ENCODE results near the gene SND1. TPM values are rescaled to one million over a fixed set of nuclear protein-coding genes. Genes with fewer than 3 reads are reported as not detected.

SND1 gene
- total and polyA plus RNA-seq, 2 of the 4 experiments (the other 2 are of a cell fraction) = 154 to 294 TPM

- H2BK20ac ChIP-seq (ENCODE audit: low read depth, low read length) = no peak overlapping the region
- no peak overlapping the region for H2AK5ac ChIP-seq (ENCODE audit: low read depth, low read length)
- no peak overlapping the region for H3K14ac ChIP-seq (replicated peaks; ENCODE audit: low read depth, low read length)
- H4K20me1 ChIP-seq (ENCODE audit: insufficient read depth, low read length) = peaks cover 82% of the 10 kb centered on the region
- H2AFZ ChIP-seq (replicated peaks; ENCODE audit: low read length, poor library complexity) = no peak overlapping the region
- TF ChIP-seq POLR2A (IDR thresholded peaks at IDR 0.05; ENCODE audit: low read depth, low read length) = no peak
- no peak for TF ChIP-seq ELK1 (IDR thresholded peaks at IDR 0.05; ENCODE audit: borderline replicate concordance, low read depth, low read length)
- no peak for TF ChIP-seq RCOR1 (IDR thresholded peaks at IDR 0.05; ENCODE audit: insufficient replicate concordance, low read length)
- TF ChIP-seq MXI1 (IDR thresholded peaks at IDR 0.05; ENCODE audit: borderline replicate concordance, low read depth, low read length) = no peak
- TF ChIP-seq MAFK (IDR thresholded peaks at IDR 0.05; ENCODE audit: low read depth, low read length) = no peak
- TF ChIP-seq FOS (IDR thresholded peaks at IDR 0.05; ENCODE audit: low read depth, low read length) = no peak
- TF ChIP-seq SMC3 (IDR thresholded peaks at IDR 0.05; ENCODE audit: low read depth, low read length) = no peak
- no peak overlapping the region for H2BK120ac ChIP-seq (ENCODE audit: low read depth, low read length)
- H4K91ac ChIP-seq (ENCODE audit: insufficient read depth, low read depth, low read length) = no peak overlapping the region
- H4K5ac ChIP-seq (ENCODE audit: low read depth, low read length) = no peak overlapping the region
- H3K4me1 ChIP-seq (ENCODE audit: control insufficient read depth, insufficient read depth, low read length) = peaks cover 21% of the 10 kb centered on the region
- H3K23ac ChIP-seq (ENCODE audit: low read depth, low read length) = no peak overlapping the region
- BruUV-seq (replicated peaks) = no TSS peak
- H3K56ac ChIP-seq (ENCODE audit: extremely low read depth, insufficient read depth, low read length) = no peak overlapping the region
- no peak overlapping the region for H4K8ac ChIP-seq (ENCODE audit: low read depth in 2 of 2, low read length in 2 of 2)
- H3K9ac ChIP-seq (ENCODE audit: low read depth, low read length) = no peak overlapping the region
- no peaks in the 10 kb centered on the region for H3K36me3 ChIP-seq (ENCODE audit: control insufficient read depth, insufficient read depth, low read length)
- in situ Hi-C loops (cut with MboI; ENCODE audit: low sequenced_read_pairs) (no loop called here), intact Hi-C loops (cut with micrococcal nuclease) (no loop called here), dilution Hi-C loops (cut with HindIII; ENCODE audit: low sequenced_read_pairs, unreplicated experiment) (no loop called here)
- H2BK5ac ChIP-seq (ENCODE audit: low read depth, low read length, poor library complexity, severe bottlenecking) = no peak overlapping the region
- H3K9me3 ChIP-seq (ENCODE audit: control insufficient read depth, insufficient read depth, low read length) = no peaks in the 10 kb centered on the region
- H2AK9ac ChIP-seq (replicated peaks; ENCODE audit: low read depth, low read length, poor library complexity) = no peak overlapping the region
- no peak overlapping the region for H3K27ac ChIP-seq (ENCODE audit: insufficient read depth, low read length)
- H3K4ac ChIP-seq (ENCODE audit: low read depth, low read length) = no peak overlapping the region
- H3K27me3 ChIP-seq (ENCODE audit: control insufficient read depth, insufficient read depth, low read length) = no peaks in the 10 kb centered on the region
- ChIA-PET POLR2A (ENCODE audit: unreplicated experiment) (no interaction called here), CTCF (interaction anchor here (0.6 kb wide), 1 partner anchor 288 kb away, joined by 3 read pairs; no protein-coding TSS in a partner anchor)
- H3K4me3 ChIP-seq (ENCODE audit: insufficient read depth, low read depth, low read length) = no peak overlapping the region
- no peak for DNase-seq
- peaks cover 60 to 92% of the 10 kb centered on the region in 2 experiments for H3K79me1 ChIP-seq (ENCODE audit: low read depth in 1 of 2, low read length in 2 of 2)
- no peak overlapping the region for H3K4me2 ChIP-seq (ENCODE audit: low read depth, low read length)
- no peak for ATAC-seq (ENCODE audit: low read depth)
- peaks cover 36% of the 10 kb centered on the region for H3K9me1 ChIP-seq (ENCODE audit: insufficient read depth, low read length)
- H2BK15ac ChIP-seq (ENCODE audit: low read depth, low read length) = no peak overlapping the region
- no peak overlapping the region for H3K18ac ChIP-seq (ENCODE audit: low read depth, low read length)
These were observed 253.0 kb downstream of the SND1 start for GRCh38 chr7:127905021-127905420.
